Activated CD8-positive, alpha-beta T cell treated with anti-CD3 and anti-CD28 coated beads, Interleukin-2, amount 10 ng/mL, durations not matched to agents 7 days and 5 days (primary cell): Measurements from ENCODE around the gene EPHA5. TPM values are rescaled to one million over a fixed set of nuclear protein-coding genes. Genes with fewer than 3 reads are reported as not detected.

Experiments used
- ATAC-seq: fragments of 150-1000 bp; cut with Tn5 transposase; one replicate; pipeline ENCODE4 v1.10.0; 2021; ENCODE audit warnings: moderate library complexity
- CTCF ChIA-PET: fragments of 350-600 bp; sonication (Branson Sonifier 250); formaldehyde crosslinking; loops from one replicate; lab custom pipeline; 2021; ENCODE audit warnings: antibody characterized with exemption; lab: Charles Lee
- POLR2A ChIA-PET: fragments of 350-600 bp; sonication (Branson Sonifier 250); formaldehyde crosslinking; loops from one replicate; lab custom pipeline; 2021; ENCODE audit warnings: antibody characterized with exemption; lab: Charles Lee
- DNase-seq: peaks from one replicate; pipeline ENCODE4 v3.0.0-alpha.2; 2020
- H3K27ac Mint-ChIP-seq: one replicate; pipeline ENCODE4 v1.8.0; 2021; ENCODE audit warnings: mild to moderate bottlenecking, mixed read lengths
- H3K27me3 Mint-ChIP-seq: one replicate; pipeline ENCODE4 v1.8.0; 2021; ENCODE audit warnings: low read depth, mixed read lengths
- H3K36me3 Mint-ChIP-seq: one replicate; pipeline ENCODE4 v1.8.0; 2021; ENCODE audit warnings: low read depth, mixed read lengths
- H3K4me1 Mint-ChIP-seq: one replicate; pipeline ENCODE4 v1.8.0; 2021; ENCODE audit warnings: low read depth, mixed read lengths
- H3K4me3 Mint-ChIP-seq: one replicate; pipeline ENCODE4 v1.8.0; 2021; ENCODE audit warnings: mild to moderate bottlenecking, mixed read lengths
- H3K9me3 Mint-ChIP-seq: one replicate; pipeline ENCODE4 v1.8.0; 2022; ENCODE audit warnings: mixed read lengths; ENCODE audit not compliant: insufficient read depth
- total RNA-seq, 2 experiments: library from RNA; stranded (reverse); gene quantifications; one replicate each; pipeline ENCODE4 v1.2.3, GENCODE V29; 2021

EPHA5 gene
- total RNA-seq, 2 experiments from 2014 or later: not detected

- ChIA-PET POLR2A (no interaction called here), CTCF (no interaction called here)
- no peak for DNase-seq
- no peak for ATAC-seq
- H3K36me3 Mint-ChIP-seq: no peaks in the 10 kb centered on the region
- no peaks in the 10 kb centered on the region for H3K9me3 Mint-ChIP-seq
- H3K4me1 Mint-ChIP-seq: no peaks in the 10 kb centered on the region
- no peaks in the 10 kb centered on the region for H3K27me3 Mint-ChIP-seq
- no peak overlapping the region for H3K27ac Mint-ChIP-seq
- H3K4me3 Mint-ChIP-seq: no peak overlapping the region
These were observed 203.1 kb downstream of the EPHA5 start for GRCh38 chr4:65467068-65467680.

- Mint-ChIP-seq H3K9me3 (no peaks in the 10 kb centered on the region), H3K27ac (no peak overlapping the region), H3K27me3 (no peaks in the 10 kb centered on the region), H3K4me3 (no peak overlapping the region), H3K36me3 (no peaks in the 10 kb centered on the region), H3K4me1 (no peaks in the 10 kb centered on the region)
- ChIA-PET POLR2A (no interaction called here), CTCF (no interaction called here)
- no peak for ATAC-seq
- no peak for DNase-seq
These were observed 208.5 kb downstream of the EPHA5 start for GRCh38 chr4:65461781-65462180.

GRCh38 chr4:65457011-65457410 lies 213.3 kb downstream of the EPHA5 start:
- Mint-ChIP-seq H3K27me3 (no peaks in the 10 kb centered on the region), H3K27ac (no peak overlapping the region), H3K4me3 (no peak overlapping the region), H3K36me3 (no peaks in the 10 kb centered on the region), H3K4me1 (no peaks in the 10 kb centered on the region), H3K9me3 (no peaks in the 10 kb centered on the region)
- CTCF ChIA-PET: no interaction called here
- POLR2A ChIA-PET: no interaction called here
- DNase-seq (no peak), ATAC-seq (no peak)

GRCh38 chr4:65456579-65456978 lies 213.7 kb downstream of the EPHA5 start:
- Mint-ChIP-seq H3K9me3 (no peaks in the 10 kb centered on the region), H3K4me3 (no peak overlapping the region), H3K36me3 (no peaks in the 10 kb centered on the region), H3K27ac (no peak overlapping the region), H3K4me1 (no peaks in the 10 kb centered on the region), H3K27me3 (no peaks in the 10 kb centered on the region)
- ChIA-PET POLR2A (no interaction called here), CTCF (no interaction called here)
- DNase-seq (no peak), ATAC-seq (no peak)

- Mint-ChIP-seq H3K4me1 (no peaks in the 10 kb centered on the region), H3K27me3 (no peaks in the 10 kb centered on the region), H3K27ac (no peak overlapping the region), H3K9me3 (no peaks in the 10 kb centered on the region), H3K4me3 (no peak overlapping the region), H3K36me3 (no peaks in the 10 kb centered on the region)
- DNase-seq (no peak), ATAC-seq (no peak)
- ChIA-PET POLR2A (interaction anchor here (0.6 kb wide), 1 partner anchor 1931 kb away, joined by 3 read pairs; no protein-coding TSS in a partner anchor), CTCF (no interaction called here)
These were observed 216.9 kb downstream of the EPHA5 start for GRCh38 chr4:65453398-65453797.

- Mint-ChIP-seq H3K9me3 (no peaks in the 10 kb centered on the region), H3K27ac (no peak overlapping the region), H3K36me3 (no peaks in the 10 kb centered on the region), H3K4me1 (no peaks in the 10 kb centered on the region), H3K27me3 (no peaks in the 10 kb centered on the region), H3K4me3 (no peak overlapping the region)
- ATAC-seq: no peak
- no peak for DNase-seq
- POLR2A ChIA-PET: no interaction called here
- CTCF ChIA-PET: interaction anchor here (0.6 kb wide), 1 partner anchor 1267 kb away, joined by 3 read pairs; no protein-coding TSS in a partner anchor
These were observed 219.4 kb downstream of the EPHA5 start for GRCh38 chr4:65450899-65451298.

- POLR2A ChIA-PET: no interaction called here
- ATAC-seq (no peak), DNase-seq (no peak)
- H3K4me3 Mint-ChIP-seq: no peak overlapping the region
- CTCF ChIA-PET: no interaction called here
- H3K36me3 Mint-ChIP-seq: no peaks in the 10 kb centered on the region
- no peaks in the 10 kb centered on the region for H3K4me1 Mint-ChIP-seq
- no peaks in the 10 kb centered on the region for H3K27me3 Mint-ChIP-seq
- no peak overlapping the region for H3K27ac Mint-ChIP-seq
- H3K9me3 Mint-ChIP-seq: peaks cover 5% of the 10 kb centered on the region
These were observed 233.2 kb downstream of the EPHA5 start for GRCh38 chr4:65437102-65437501.

- Mint-ChIP-seq H3K4me1 (no peaks in the 10 kb centered on the region), H3K9me3 (no peaks in the 10 kb centered on the region), H3K4me3 (no peak overlapping the region), H3K27me3 (no peaks in the 10 kb centered on the region), H3K27ac (no peak overlapping the region), H3K36me3 (no peaks in the 10 kb centered on the region)
- no peak for ATAC-seq
- ChIA-PET POLR2A (no interaction called here), CTCF (no interaction called here)
- no peak for DNase-seq
These were observed 248.2 kb downstream of the EPHA5 start for GRCh38 chr4:65422109-65422508.

GRCh38 chr4:65420036-65420435 lies 250.3 kb downstream of the EPHA5 start:
- no peak for ATAC-seq
- Mint-ChIP-seq H3K4me3 (no peak overlapping the region), H3K27ac (no peak overlapping the region), H3K36me3 (no peaks in the 10 kb centered on the region), H3K27me3 (no peaks in the 10 kb centered on the region), H3K4me1 (no peaks in the 10 kb centered on the region), H3K9me3 (no peaks in the 10 kb centered on the region)
- CTCF ChIA-PET: no interaction called here
- DNase-seq: no peak
- POLR2A ChIA-PET: no interaction called here

- no peak overlapping the region for H3K4me3 Mint-ChIP-seq
- H3K27me3 Mint-ChIP-seq: no peaks in the 10 kb centered on the region
- no peak overlapping the region for H3K27ac Mint-ChIP-seq
- CTCF ChIA-PET: no interaction called here
- DNase-seq (no peak), ATAC-seq (no peak)
- no peaks in the 10 kb centered on the region for H3K9me3 Mint-ChIP-seq
- no peaks in the 10 kb centered on the region for H3K36me3 Mint-ChIP-seq
- POLR2A ChIA-PET: no interaction called here
- H3K4me1 Mint-ChIP-seq: no peaks in the 10 kb centered on the region
These were observed 253.4 kb downstream of the EPHA5 start for GRCh38 chr4:65416891-65417290.

GRCh38 chr4:65407483-65407882 lies 262.8 kb downstream of the EPHA5 start:
- CTCF ChIA-PET: no interaction called here
- Mint-ChIP-seq H3K4me1 (no peaks in the 10 kb centered on the region), H3K27ac (no peak overlapping the region), H3K9me3 (peaks cover 4% of the 10 kb centered on the region), H3K27me3 (no peaks in the 10 kb centered on the region), H3K4me3 (no peak overlapping the region), H3K36me3 (no peaks in the 10 kb centered on the region)
- ATAC-seq (no peak), DNase-seq (no peak)
- POLR2A ChIA-PET: no interaction called here

GRCh38 chr4:65401083-65401482 lies 269.2 kb downstream of the EPHA5 start:
- H3K4me1 Mint-ChIP-seq: no peaks in the 10 kb centered on the region
- CTCF ChIA-PET: no interaction called here
- H3K27ac Mint-ChIP-seq: no peak overlapping the region

GRCh38 chr4:65399084-65399483 lies 271.2 kb downstream of the EPHA5 start:
- Mint-ChIP-seq H3K9me3 (no peaks in the 10 kb centered on the region), H3K4me1 (no peaks in the 10 kb centered on the region), H3K27me3 (no peaks in the 10 kb centered on the region), H3K27ac (no peak overlapping the region), H3K4me3 (no peak overlapping the region), H3K36me3 (no peaks in the 10 kb centered on the region)
- ChIA-PET CTCF (no interaction called here), POLR2A (no interaction called here)
- DNase-seq (no peak), ATAC-seq (no peak)

More at GRCh38 chr4:65401083-65401482, 269.2 kb downstream of the EPHA5 start:
- POLR2A ChIA-PET: no interaction called here
- ATAC-seq: no peak
- H3K27me3 Mint-ChIP-seq: no peaks in the 10 kb centered on the region
- no peaks in the 10 kb centered on the region for H3K9me3 Mint-ChIP-seq
- H3K36me3 Mint-ChIP-seq: no peaks in the 10 kb centered on the region
- no peak for DNase-seq
- no peak overlapping the region for H3K4me3 Mint-ChIP-seq
